Progenitor cell of endocrine pancreas (in vitro differentiated cells): ENCODE results near the gene PPP1R16B. TPM values are rescaled to one million over a fixed set of nuclear protein-coding genes. Genes with fewer than 3 reads are reported as not detected.

Experiments used
- DNase-seq: peaks from one replicate; pipeline ENCODE4 v3.0.0; 2021; ENCODE audit warnings: low spot score; ENCODE audit not compliant: unreplicated experiment
- H3K27ac Mint-ChIP-seq: 2 replicates; pipeline ENCODE4 v1.8.0; 2021; ENCODE audit warnings: mild to moderate bottlenecking, moderate library complexity, mixed read lengths
- H3K27me3 Mint-ChIP-seq: 2 replicates; pipeline ENCODE4 v1.8.0; 2021; ENCODE audit warnings: mixed read lengths
- H3K36me3 Mint-ChIP-seq: 2 replicates; pipeline ENCODE4 v1.8.0; 2022; ENCODE audit warnings: mixed read lengths; ENCODE audit not compliant: insufficient read depth
- H3K4me1 Mint-ChIP-seq: 2 replicates; pipeline ENCODE4 v1.8.0; 2021; ENCODE audit warnings: low read depth, mixed read lengths
- H3K4me3 Mint-ChIP-seq: 2 replicates; pipeline ENCODE4 v1.8.0; 2021; ENCODE audit warnings: low read depth, mild to moderate bottlenecking, moderate library complexity, mixed read lengths
- H3K9me3 Mint-ChIP-seq: 2 replicates; pipeline ENCODE4 v1.8.0; 2021; ENCODE audit warnings: low read depth, mixed read lengths
- total RNA-seq: library from RNA; stranded (reverse); gene quantifications from 2 replicates; pipeline ENCODE4 v1.2.1, GENCODE V29; 2021
- TF ChIP-seq, protein P1 (sequence below): fragments of 200-600 bp; sonication (generic); IDR thresholded peaks from one replicate; pipeline ENCODE4 v1.5.0; 2021; ENCODE audit warnings: antibody characterized with exemption, mild to moderate bottlenecking; ENCODE audit not compliant: unreplicated experiment

PPP1R16B gene
- total RNA-seq, 1 donor from 2014 or later: not detected

DNA sequence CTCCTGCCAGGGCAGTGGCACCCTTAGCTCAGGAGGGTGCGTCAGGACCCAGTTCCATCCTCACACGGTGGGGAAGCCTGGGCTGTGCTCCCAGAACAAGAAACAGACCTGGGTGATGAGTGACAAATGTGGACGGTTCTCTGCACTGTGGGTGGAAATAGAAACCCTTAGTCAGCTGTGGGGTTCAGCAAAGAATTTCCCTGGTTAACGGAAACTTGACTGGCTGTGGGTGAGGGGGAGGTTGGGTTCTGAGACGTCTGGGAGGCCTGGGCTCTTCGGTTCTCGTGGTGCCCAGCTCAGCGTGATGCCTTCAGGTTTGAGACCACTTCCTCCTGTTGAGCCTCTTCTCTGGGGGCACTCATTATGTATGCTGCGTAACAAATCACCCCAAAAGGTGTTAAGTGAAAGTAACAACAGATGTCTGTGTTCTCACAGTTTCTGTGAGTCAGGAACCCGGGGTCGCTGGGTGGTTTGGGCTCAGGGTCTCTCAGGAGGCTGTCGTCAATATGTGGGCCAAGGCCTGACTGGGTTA, 67.6 kb downstream of the PPP1R16B start:
- no peaks in the 10 kb centered on the region for H3K36me3 Mint-ChIP-seq
- no peak for DNase-seq
- H3K4me1 Mint-ChIP-seq: peaks cover 3% of the 10 kb centered on the region
- H3K27me3 Mint-ChIP-seq: peaks cover 8% of the 10 kb centered on the region
- TF ChIP-seq, protein P1, sequence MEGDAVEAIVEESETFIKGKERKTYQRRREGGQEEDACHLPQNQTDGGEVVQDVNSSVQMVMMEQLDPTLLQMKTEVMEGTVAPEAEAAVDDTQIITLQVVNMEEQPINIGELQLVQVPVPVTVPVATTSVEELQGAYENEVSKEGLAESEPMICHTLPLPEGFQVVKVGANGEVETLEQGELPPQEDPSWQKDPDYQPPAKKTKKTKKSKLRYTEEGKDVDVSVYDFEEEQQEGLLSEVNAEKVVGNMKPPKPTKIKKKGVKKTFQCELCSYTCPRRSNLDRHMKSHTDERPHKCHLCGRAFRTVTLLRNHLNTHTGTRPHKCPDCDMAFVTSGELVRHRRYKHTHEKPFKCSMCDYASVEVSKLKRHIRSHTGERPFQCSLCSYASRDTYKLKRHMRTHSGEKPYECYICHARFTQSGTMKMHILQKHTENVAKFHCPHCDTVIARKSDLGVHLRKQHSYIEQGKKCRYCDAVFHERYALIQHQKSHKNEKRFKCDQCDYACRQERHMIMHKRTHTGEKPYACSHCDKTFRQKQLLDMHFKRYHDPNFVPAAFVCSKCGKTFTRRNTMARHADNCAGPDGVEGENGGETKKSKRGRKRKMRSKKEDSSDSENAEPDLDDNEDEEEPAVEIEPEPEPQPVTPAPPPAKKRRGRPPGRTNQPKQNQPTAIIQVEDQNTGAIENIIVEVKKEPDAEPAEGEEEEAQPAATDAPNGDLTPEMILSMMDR: no peak
- H3K4me3 Mint-ChIP-seq: no peak overlapping the region
- no peak overlapping the region for H3K27ac Mint-ChIP-seq
- H3K9me3 Mint-ChIP-seq: no peaks in the 10 kb centered on the region

DNA sequence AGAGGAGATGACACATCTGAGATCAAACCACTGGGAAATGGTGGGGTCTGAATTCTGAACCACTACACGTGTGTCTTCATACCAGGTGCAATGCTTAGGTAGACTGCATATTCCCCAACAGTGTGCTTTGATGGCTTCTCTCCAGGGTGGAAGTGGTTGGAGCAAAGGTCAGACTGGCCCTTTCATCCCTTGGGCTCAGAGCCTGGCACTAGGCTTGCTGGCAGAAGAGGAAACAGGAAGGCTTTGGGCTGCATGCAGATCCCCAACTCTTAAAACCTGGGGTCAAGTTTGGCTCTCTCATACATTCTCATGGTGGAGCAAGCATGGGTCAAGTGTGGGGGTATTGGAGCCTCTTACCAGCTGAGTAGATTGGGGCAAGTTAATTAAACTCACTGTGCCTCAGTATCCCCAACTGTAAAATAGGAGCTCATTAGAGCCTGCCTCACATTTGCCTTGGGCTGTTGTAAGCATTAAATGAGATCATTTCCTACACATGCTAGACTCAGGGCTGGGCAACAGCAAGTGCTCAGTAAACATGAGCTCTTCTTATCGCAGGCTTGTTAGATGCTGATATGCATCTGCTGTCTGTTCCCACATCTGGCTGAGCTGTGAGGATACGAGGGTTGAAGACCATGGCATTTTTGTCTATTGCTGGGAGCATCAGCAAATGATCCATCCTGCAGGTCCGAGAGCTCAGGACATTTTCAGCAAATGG, 69.1 kb downstream of the PPP1R16B start:
- H3K4me1 Mint-ChIP-seq: peaks cover 3% of the 10 kb centered on the region
- no peak overlapping the region for H3K4me3 Mint-ChIP-seq
- TF ChIP-seq, protein P1: no peak
- H3K27ac Mint-ChIP-seq: no peak overlapping the region
- H3K36me3 Mint-ChIP-seq: no peaks in the 10 kb centered on the region
- no peaks in the 10 kb centered on the region for H3K9me3 Mint-ChIP-seq
- H3K27me3 Mint-ChIP-seq: peaks cover 17% of the 10 kb centered on the region
- DNase-seq: no peak

DNA sequence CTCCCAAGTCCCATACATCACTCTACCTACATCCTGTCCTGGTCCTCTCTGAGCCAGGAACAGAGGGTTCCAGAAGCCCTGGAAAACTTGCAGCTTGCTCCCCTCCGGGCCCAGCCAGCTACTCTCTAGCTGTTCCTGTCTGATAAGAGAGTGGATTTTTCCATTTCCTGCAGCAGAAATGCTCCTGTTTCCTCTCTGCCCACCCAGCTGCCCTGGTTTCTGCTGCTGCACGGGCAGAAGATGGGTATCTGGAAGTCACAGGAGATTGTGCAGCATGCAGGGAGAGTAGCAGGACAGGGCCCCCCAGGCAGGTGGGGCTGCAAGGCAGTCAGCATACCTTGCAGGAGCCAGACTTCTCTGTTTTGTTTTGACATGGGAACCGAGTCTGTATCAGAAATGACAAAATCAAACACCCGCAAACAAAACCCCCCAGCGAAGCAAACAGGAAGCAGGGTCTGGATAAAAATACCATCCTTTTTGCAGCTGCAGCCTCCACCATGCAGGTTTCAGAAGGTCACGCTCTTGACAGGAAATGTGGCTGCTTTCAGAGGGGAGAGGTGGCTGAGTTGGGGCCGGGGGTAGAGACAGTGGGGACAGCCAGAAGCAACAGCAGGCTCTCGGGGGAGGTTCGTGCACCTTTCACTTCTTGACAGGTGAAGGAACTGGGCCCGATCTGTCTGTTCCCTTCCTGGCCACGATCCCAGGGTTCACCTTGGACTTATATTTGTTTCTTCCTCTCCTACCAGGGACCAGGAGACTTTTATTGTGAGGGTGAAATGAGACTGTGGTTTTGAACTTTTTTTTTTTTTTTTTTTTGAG, 69.9 kb downstream of the PPP1R16B start:
- H3K27me3 Mint-ChIP-seq: peaks cover 23% of the 10 kb centered on the region
- H3K4me3 Mint-ChIP-seq: no peak overlapping the region
- H3K9me3 Mint-ChIP-seq: no peaks in the 10 kb centered on the region
- no peak for DNase-seq
- peaks cover 3% of the 10 kb centered on the region for H3K4me1 Mint-ChIP-seq
- TF ChIP-seq, protein P1: no peak
- H3K36me3 Mint-ChIP-seq: no peaks in the 10 kb centered on the region
- H3K27ac Mint-ChIP-seq: no peak overlapping the region

GRCh38 chr20:38877483-38877882, 72.0 kb downstream of the PPP1R16B start:
- Mint-ChIP-seq H3K4me3 (no peak overlapping the region), H3K36me3 (no peaks in the 10 kb centered on the region), H3K27ac (no peak overlapping the region), H3K9me3 (no peaks in the 10 kb centered on the region), H3K27me3 (peaks cover 30% of the 10 kb centered on the region), H3K4me1 (no peaks in the 10 kb centered on the region)
- TF ChIP-seq, protein P1: no peak
- no peak for DNase-seq

GRCh38 chr20:38878866-38879265, 73.4 kb downstream of the PPP1R16B start:
- peaks cover 31% of the 10 kb centered on the region for H3K27me3 Mint-ChIP-seq
- H3K4me1 Mint-ChIP-seq: no peaks in the 10 kb centered on the region
- H3K27ac Mint-ChIP-seq: no peak overlapping the region
- no peak overlapping the region for H3K4me3 Mint-ChIP-seq
- DNase-seq: peak; percentile 56
- H3K9me3 Mint-ChIP-seq: no peaks in the 10 kb centered on the region
- no peaks in the 10 kb centered on the region for H3K36me3 Mint-ChIP-seq
- TF ChIP-seq, protein P1: no peak
